Stomach (tissue), 4 donors: ENCODE results near the gene DHFR2.

ENCODE experiments used
- EP300 ChIP-seq: sonication (generic); formaldehyde crosslinking; IDR thresholded peaks from one replicate; pipeline ENCODE4 v1.6.1; 2017; ENCODE audit warnings: antibody characterized with exemption
- POLR2A ChIP-seq, 4 donors: fragments of 450-650 bp; IDR thresholded peaks; one replicate each; pipeline ENCODE4 v1.6.1; 2016; ENCODE audit warnings: antibody characterized with exemption in 4 of 4, control low read depth in 2 of 4, mild to moderate bottlenecking in 1 of 4, moderate library complexity in 1 of 4
- POLR2AphosphoS5 ChIP-seq, 3 donors: sonication (generic); formaldehyde crosslinking; IDR thresholded peaks; one replicate each; pipeline ENCODE4 v1.6.1; 2016; ENCODE audit warnings: antibody characterized with exemption in 3 of 3
- TF ChIP-seq, protein P1 (sequence below), 7 experiments: fragments of 450-650 bp in 4 of 7; fragments of 200-600 bp in 3 of 7; sonication (generic) in 3 of 7; IDR thresholded peaks; one replicate each; pipeline ENCODE4 v1.5.1; 2016 to 2019; ENCODE audit warnings: antibody characterized with exemption in 7 of 7, control low read depth in 2 of 7, mild to moderate bottlenecking in 1 of 7

- TF ChIP-seq, protein P1, sequence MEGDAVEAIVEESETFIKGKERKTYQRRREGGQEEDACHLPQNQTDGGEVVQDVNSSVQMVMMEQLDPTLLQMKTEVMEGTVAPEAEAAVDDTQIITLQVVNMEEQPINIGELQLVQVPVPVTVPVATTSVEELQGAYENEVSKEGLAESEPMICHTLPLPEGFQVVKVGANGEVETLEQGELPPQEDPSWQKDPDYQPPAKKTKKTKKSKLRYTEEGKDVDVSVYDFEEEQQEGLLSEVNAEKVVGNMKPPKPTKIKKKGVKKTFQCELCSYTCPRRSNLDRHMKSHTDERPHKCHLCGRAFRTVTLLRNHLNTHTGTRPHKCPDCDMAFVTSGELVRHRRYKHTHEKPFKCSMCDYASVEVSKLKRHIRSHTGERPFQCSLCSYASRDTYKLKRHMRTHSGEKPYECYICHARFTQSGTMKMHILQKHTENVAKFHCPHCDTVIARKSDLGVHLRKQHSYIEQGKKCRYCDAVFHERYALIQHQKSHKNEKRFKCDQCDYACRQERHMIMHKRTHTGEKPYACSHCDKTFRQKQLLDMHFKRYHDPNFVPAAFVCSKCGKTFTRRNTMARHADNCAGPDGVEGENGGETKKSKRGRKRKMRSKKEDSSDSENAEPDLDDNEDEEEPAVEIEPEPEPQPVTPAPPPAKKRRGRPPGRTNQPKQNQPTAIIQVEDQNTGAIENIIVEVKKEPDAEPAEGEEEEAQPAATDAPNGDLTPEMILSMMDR (IDR thresholded peaks at IDR 0.05), result no peak
- TF ChIP-seq POLR2A (IDR thresholded peaks at IDR 0.05), result no peak
- no peak for TF ChIP-seq POLR2AphosphoS5 (IDR thresholded peaks at IDR 0.05)
- no peak for TF ChIP-seq EP300
Measured at GRCh38 chr3:94009608-94010007, 53.1 kb downstream of the DHFR2 start.
